Esophagus muscularis mucosa (tissue), 3 donors: ENCODE results near the gene STK17A.

ENCODE experiments used
- CTCF ChIP-seq, 3 experiments: fragments of 200-600 bp in 2 of 3; fragments of 450-650 bp in 1 of 3; sonication (generic) in 2 of 3; IDR thresholded peaks; one replicate each; pipeline ENCODE4 v1.5.1; 2017 to 2019; ENCODE audit warnings: antibody characterized with exemption in 3 of 3, mild to moderate bottlenecking in 2 of 3, moderate library complexity in 1 of 3
- EP300 ChIP-seq: sonication (generic); formaldehyde crosslinking; IDR thresholded peaks from one replicate; pipeline ENCODE4 v1.6.1; 2017; ENCODE audit warnings: antibody characterized with exemption

GRCh38 chr7:43585562-43585961 lies 2.7 kb downstream of the STK17A start:
- no peak for TF ChIP-seq CTCF (IDR thresholded peaks at IDR 0.05)
- TF ChIP-seq EP300: no peak
